Left lung (tissue), 10 donors: ENCODE results near the gene NPAS1. TPM values are rescaled to one million over a fixed set of nuclear protein-coding genes. Genes with fewer than 3 reads are reported as not detected.

Experiments
- ATAC-seq: fragments of 200-7000 bp; cut with Tn5 transposase; one replicate; pipeline ENCODE4 v1.9.1; 2020; ENCODE audit warnings: moderate library complexity
- DNase-seq, 4 donors: peaks; one replicate each; pipeline ENCODE4 v3.0.0-alpha.2; 2013 to 2020
- H3K27ac ChIP-seq, 2 donors: fragments of 200-600 bp; sonication (generic) in 1 of 2; one replicate each; pipeline versions ENCODE4 v1.5.0 to v1.8.0; 2020 to 2021
- H3K27me3 ChIP-seq, 2 donors: fragments of 200-600 bp; sonication (generic) in 1 of 2; one replicate each; pipeline versions ENCODE4 v1.5.0 to v1.8.0; 2020 to 2021
- H3K36me3 ChIP-seq, 2 donors: fragments of 200-600 bp; sonication (generic) in 1 of 2; one replicate each; pipeline versions ENCODE4 v1.5.0 to v1.8.0; 2020 to 2021
- H3K4me1 ChIP-seq, 2 donors: fragments of 200-600 bp; one replicate each; pipeline ENCODE4 v1.8.0; 2021
- H3K4me3 ChIP-seq, 2 donors: fragments of 200-600 bp; sonication (generic) in 1 of 2; one replicate each; pipeline versions ENCODE4 v1.5.0 to v1.8.0; 2020 to 2021; ENCODE audit warnings: mild to moderate bottlenecking in 1 of 2
- H3K9me3 ChIP-seq, 2 donors: fragments of 200-600 bp; sonication (generic) in 1 of 2; one replicate each; pipeline versions ENCODE4 v1.5.0 to v1.8.0; 2020 to 2021
- CTCF ChIP-seq, 2 donors: fragments of 200-600 bp; sonication (generic) in 1 of 2; IDR thresholded peaks; one replicate each; pipeline versions ENCODE4 v1.5.0 to v1.8.0; 2021; ENCODE audit warnings: antibody characterized with exemption in 2 of 2
- intact Hi-C, 2 donors: fragments of 100-400 bp; cut with DNase I; formaldehyde crosslinking; loops; one replicate each; pipeline versions ENCODE4 v1.11.2 to v1.14.2; 2022
- polyA plus RNA-seq, 6 donors: library from polyadenylated mRNA; unstranded; fragments of 120-200 nt; gene quantifications; one replicate each; pipeline ENCODE4 v1.2.1, GENCODE V29; 2013; ENCODE audit not compliant: insufficient read length in 6 of 6
- total RNA-seq, 2 donors: library from RNA; stranded (reverse); fragmentation: NEBNext Ultra II Directional; extraction: Animal tissue kit (Norgen Biotek cat#: 25700); gene quantifications; one replicate each; pipeline ENCODE4 v1.2.1, GENCODE V29; 2021
- donor health status: DM: no; HTN: yes; CAD: no.
- donor health status: DM: no; HTN: no; CAD: no.

NPAS1 gene
- total and polyA plus RNA-seq, 8 donors = 0.50 to 2.0 (median 1.3) TPM

- no peak for TF ChIP-seq CTCF (IDR thresholded peaks at IDR 0.05)
- Histone ChIP-seq H3K4me3 (no peak overlapping the region), H3K36me3 (peaks cover 0 to 97% of the 10 kb centered on the region in 2 donors), H3K4me1 (peaks cover 0 to 16% of the 10 kb centered on the region in 2 donors), H3K27me3 (no peaks in the 10 kb centered on the region), H3K27ac (no peak overlapping the region), H3K9me3 (no peaks in the 10 kb centered on the region)
- DNase-seq (peak in 1 of 4 donors; percentile 69), ATAC-seq (no peak)
- intact Hi-C loops = no loop called here
Measured at GRCh38 chr19:47070756-47071155, 51.1 kb downstream of the NPAS1 start.

GRCh38 chr19:47071731-47072130 lies 52.1 kb downstream of the NPAS1 start:
- Histone ChIP-seq H3K9me3 (no peaks in the 10 kb centered on the region), H3K4me1 (peaks cover 0 to 25% of the 10 kb centered on the region in 2 donors), H3K4me3 (no peak overlapping the region), H3K27me3 (no peaks in the 10 kb centered on the region), H3K27ac (no peak overlapping the region), H3K36me3 (peaks cover 0 to 97% of the 10 kb centered on the region in 2 donors)
- no peak for DNase-seq
- intact Hi-C loops = no loop called here
- no peak for TF ChIP-seq CTCF (IDR thresholded peaks at IDR 0.05)
- no peak for ATAC-seq

GRCh38 chr19:47072323-47072722 lies 52.7 kb downstream of the NPAS1 start:
- TF ChIP-seq CTCF (IDR thresholded peaks at IDR 0.05) = no peak
- Histone ChIP-seq H3K4me1 (peaks cover 0 to 25% of the 10 kb centered on the region in 2 donors), H3K27me3 (no peaks in the 10 kb centered on the region), H3K4me3 (no peak overlapping the region), H3K9me3 (no peaks in the 10 kb centered on the region), H3K27ac (no peak overlapping the region), H3K36me3 (peaks cover 0 to 97% of the 10 kb centered on the region in 2 donors)
- DNase-seq (no peak), ATAC-seq (no peak)
- intact Hi-C loops = no loop called here

GRCh38 chr19:47073574-47073973 lies 53.9 kb downstream of the NPAS1 start:
- intact Hi-C loops = no loop called here
- Histone ChIP-seq H3K4me3 (no peak overlapping the region), H3K27me3 (no peaks in the 10 kb centered on the region), H3K9me3 (no peaks in the 10 kb centered on the region), H3K4me1 (peaks cover 0 to 25% of the 10 kb centered on the region in 2 donors), H3K36me3 (peaks cover 0 to 97% of the 10 kb centered on the region in 2 donors), H3K27ac (no peak overlapping the region)
- TF ChIP-seq CTCF (IDR thresholded peaks at IDR 0.05) = no peak
- no peak for ATAC-seq
- DNase-seq = peak in 1 of 4 donors; percentile 52

GRCh38 chr19:47074621-47075020 lies 55.0 kb downstream of the NPAS1 start:
- peak overlapping the region in 1 of 2 donors; percentile 18 for H3K27ac ChIP-seq
- H3K4me1 ChIP-seq = peaks cover 3 to 27% of the 10 kb centered on the region in 2 donors
- H3K9me3 ChIP-seq = no peaks in the 10 kb centered on the region
- ATAC-seq (no peak), DNase-seq (peak in 1 of 4 donors; percentile 68)
- peaks cover 0 to 97% of the 10 kb centered on the region in 2 donors for H3K36me3 ChIP-seq
- no peak overlapping the region for H3K4me3 ChIP-seq
- intact Hi-C loops = no loop called here
- TF ChIP-seq CTCF (IDR thresholded peaks at IDR 0.05) = no peak
- H3K27me3 ChIP-seq = no peaks in the 10 kb centered on the region
